GM18858 (cell line): ENCODE data around the gene G6PD.
"Not testable (repeated sequence)": the region's sequence is repeated elsewhere in the genome, so short reads cannot be mapped to it uniquely, and the experiment has no call there.

Experiments used
- ATAC-seq: cut with Tn5 transposase; IDR thresholded peaks from one replicate; pipeline ENCODE4 v1.9.1; 2021; ENCODE audit not compliant: unreplicated experiment

G6PD gene

GRCh38 chrX:154546354-154547244, at the start of gene G6PD:
Gene G6PD, minus strand, starts transcription at chrX:154546846. Its CDS starts 691 bp downstream, at chrX:154546155.
- peak; percentile 32 for ATAC-seq

GRCh38 chrX:154595559-154596249, 49.1 kb upstream of the G6PD start:
- no peak for ATAC-seq

GRCh38 chrX:154594491-154594890, 47.8 kb upstream of the G6PD start:
- ATAC-seq, result no peak

GRCh38 chrX:154593201-154593600, 46.6 kb upstream of the G6PD start:
- ATAC-seq, result no peak

- ATAC-seq, result no peak
Measured at GRCh38 chrX:154592505-154592904, 45.9 kb upstream of the G6PD start.

GRCh38 chrX:154590415-154590814, 43.8 kb upstream of the G6PD start:
- not testable (repeated sequence) for ATAC-seq

- not testable (repeated sequence) for ATAC-seq
Measured at GRCh38 chrX:154584585-154585183, 38.0 kb upstream of the G6PD start, which contains the start of gene CTAG1A. Gene CTAG1A, plus strand, starts transcription at chrX:154585133. Its CDS starts 74 bp downstream, at chrX:154585207.

- ATAC-seq, result not testable (repeated sequence)
Measured at GRCh38 chrX:154582994-154583393, 36.3 kb upstream of the G6PD start.

- not testable (repeated sequence) for ATAC-seq
Measured at GRCh38 chrX:154575076-154575475, 28.4 kb upstream of the G6PD start.

- ATAC-seq, result not testable (repeated sequence)
Measured at GRCh38 chrX:154573061-154573460, 26.4 kb upstream of the G6PD start.

GRCh38 chrX:154570361-154570760, 23.7 kb upstream of the G6PD start:
- ATAC-seq, result not testable (repeated sequence)

GRCh38 chrX:154562295-154562694, 15.6 kb upstream of the G6PD start:
- not testable (repeated sequence) for ATAC-seq

- ATAC-seq, result not testable (repeated sequence)
Measured at GRCh38 chrX:154560326-154560725, 13.7 kb upstream of the G6PD start.

GRCh38 chrX:154558896-154559295, 12.2 kb upstream of the G6PD start:
- not testable (repeated sequence) for ATAC-seq

GRCh38 chrX:154558060-154558690, 11.5 kb upstream of the G6PD start:
- ATAC-seq, result not testable (repeated sequence)

GRCh38 chrX:154552112-154552806, 5.6 kb upstream of the G6PD start:
- ATAC-seq, result not testable (repeated sequence)

GRCh38 chrX:154549766-154550165, 3.1 kb upstream of the G6PD start:
- no peak for ATAC-seq

- no peak for ATAC-seq
Measured at GRCh38 chrX:154548028-154548316, 1.3 kb upstream of the G6PD start.

GRCh38 chrX:154547245-154548027, 790 bp upstream of the G6PD start, which contains the start of gene IKBKG:
Gene IKBKG, plus strand, starts transcription at chrX:154547620. Its CDS starts 4,383 bp downstream, at chrX:154552003.
- peak; percentile 67 for ATAC-seq
